GM19351 (cell line): Measurements from ENCODE around the gene ATF4.
"Not testable (repeated sequence)": the region's sequence is repeated elsewhere in the genome, so short reads cannot be mapped to it uniquely, and the experiment has no call there.

Experiments
- ATAC-seq: cut with Tn5 transposase; IDR thresholded peaks from one replicate; pipeline ENCODE4 v1.9.1; 2021; ENCODE audit warnings: mild to moderate bottlenecking, moderate library complexity; ENCODE audit not compliant: unreplicated experiment

Gene ATF4

GRCh38 chr22:39489094-39490068 is 31.0 kb upstream of the ATF4 start:
- no peak for ATAC-seq

DNA sequence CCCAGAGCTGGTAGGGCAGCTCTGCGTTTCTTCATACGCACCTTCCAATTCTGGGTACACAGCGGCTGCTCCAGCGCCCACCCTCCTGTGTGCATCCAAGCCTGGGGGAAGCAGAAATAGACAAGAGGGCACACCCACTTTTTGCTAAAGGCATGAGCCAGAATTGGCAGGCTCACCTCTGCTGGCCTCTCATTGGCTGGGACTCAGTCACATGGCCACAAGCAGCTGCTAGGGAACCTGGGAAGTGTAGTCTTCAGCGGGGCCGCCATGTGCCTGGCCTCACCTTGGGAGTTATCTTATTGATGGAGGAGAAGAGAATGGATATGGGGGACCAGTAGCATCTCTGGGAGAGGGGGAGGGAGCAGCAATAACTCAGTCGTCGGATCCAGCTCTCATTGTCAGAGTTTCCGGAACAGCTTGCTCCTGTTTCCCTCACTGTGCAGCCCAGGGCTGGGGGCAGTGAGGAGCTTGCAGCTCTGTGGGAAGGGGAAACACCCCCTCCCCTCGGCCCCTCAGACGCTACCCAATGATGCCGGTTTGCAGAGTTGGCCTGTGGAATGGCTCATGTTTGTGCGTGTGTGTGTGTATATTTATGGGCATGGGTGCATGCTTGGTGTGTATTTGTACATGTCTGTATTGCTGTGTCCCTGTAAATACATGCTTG is 30.1 kb upstream of the ATF4 start:
- peak; percentile 91 for ATAC-seq

- ATAC-seq, result no peak
These were observed 29.2 kb upstream of the ATF4 start for GRCh38 chr22:39490966-39491680.

GRCh38 chr22:39491696-39492095 is 28.7 kb upstream of the ATF4 start:
- ATAC-seq, result no peak

DNA sequence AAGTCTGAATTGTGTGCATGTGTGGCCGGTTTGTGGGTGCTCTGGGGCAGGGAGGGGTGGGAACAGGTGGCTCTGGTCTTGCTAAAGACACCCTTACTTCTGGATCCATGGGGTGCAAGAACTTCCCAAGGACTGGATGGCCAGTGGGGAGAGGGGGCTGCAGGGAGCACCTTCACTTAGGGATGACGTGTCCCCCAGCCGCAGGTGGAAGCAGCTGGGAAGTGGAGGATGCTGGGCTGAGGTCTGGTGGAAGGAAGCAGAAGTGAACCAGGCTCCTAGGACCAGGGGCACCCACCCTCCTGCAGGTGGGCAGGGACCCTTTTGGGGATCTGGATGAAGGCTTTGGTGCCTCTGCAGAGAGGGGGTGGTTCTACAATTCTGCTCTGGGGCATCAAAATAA is 28.2 kb upstream of the ATF4 start:
- ATAC-seq, result no peak

- no peak for ATAC-seq
These were observed 26.6 kb upstream of the ATF4 start for GRCh38 chr22:39493759-39494158.

GRCh38 chr22:39494471-39495120 is 25.8 kb upstream of the ATF4 start:
- ATAC-seq, result no peak

GRCh38 chr22:39496131-39496838 is 24.1 kb upstream of the ATF4 start:
- ATAC-seq, result no peak

GRCh38 chr22:39497429-39497828 is 22.9 kb upstream of the ATF4 start:
- ATAC-seq, result no peak

DNA sequence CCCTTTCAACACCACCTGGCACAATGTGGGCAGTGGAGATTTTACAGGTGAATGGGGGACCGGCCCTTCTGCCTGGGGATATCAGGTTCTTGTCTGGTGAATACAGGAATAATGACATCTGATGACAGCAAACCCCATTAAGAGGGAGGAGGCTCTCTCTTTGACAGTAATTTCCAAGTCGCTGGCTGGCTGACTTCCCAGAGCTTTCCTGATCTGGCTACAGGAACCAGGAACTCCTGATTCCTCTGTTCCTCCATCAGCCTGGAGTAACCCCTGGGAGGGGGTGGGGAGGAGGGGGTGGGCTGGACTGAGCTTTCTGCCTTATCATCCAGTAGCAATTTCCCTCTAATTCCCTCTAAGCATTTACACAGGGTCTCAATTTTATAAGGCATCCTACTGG is 22.0 kb upstream of the ATF4 start:
- no peak for ATAC-seq

DNA sequence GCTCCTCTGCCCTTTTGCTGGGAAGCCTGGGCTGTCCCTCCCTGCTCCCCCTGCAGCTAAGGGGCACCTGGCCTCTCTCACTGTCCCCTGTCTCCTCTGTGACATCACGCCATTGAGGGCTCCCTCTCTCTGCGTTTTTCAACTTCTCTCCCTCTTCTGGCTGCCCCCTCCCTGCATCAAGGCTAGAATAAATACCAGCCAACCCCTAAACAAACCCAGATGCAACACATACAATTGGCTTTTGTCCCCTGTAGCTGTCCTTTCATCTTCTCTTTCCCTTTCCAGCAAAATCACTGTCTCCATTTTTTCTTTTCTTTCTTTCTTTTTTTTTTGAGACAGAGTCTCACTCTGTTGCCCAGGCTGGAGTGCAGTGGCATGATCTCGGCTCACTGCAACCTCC is 21.6 kb upstream of the ATF4 start:
- ATAC-seq, result no peak

DNA sequence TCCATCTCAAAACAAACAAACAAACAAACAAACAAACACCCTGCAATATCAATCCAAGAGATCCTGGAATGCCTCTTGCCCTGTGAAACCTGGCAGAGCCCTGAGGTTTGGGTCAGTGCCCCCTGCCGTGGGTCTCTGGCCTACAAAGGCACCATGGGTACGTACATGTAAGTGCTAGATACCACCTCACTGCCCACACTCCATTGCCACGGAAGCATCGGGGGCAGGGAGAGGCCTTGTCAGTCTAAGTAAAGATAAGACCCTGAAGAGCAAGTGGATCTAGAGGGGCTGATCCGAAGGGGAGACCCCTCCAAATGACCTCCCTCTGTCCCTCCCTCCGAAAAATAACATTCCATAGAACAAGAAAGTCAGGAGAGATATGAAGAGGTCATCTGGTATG is 20.3 kb upstream of the ATF4 start:
- no peak for ATAC-seq

- ATAC-seq, result peak; percentile 10
These were observed 18.7 kb upstream of the ATF4 start for GRCh38 chr22:39501644-39502108.

DNA sequence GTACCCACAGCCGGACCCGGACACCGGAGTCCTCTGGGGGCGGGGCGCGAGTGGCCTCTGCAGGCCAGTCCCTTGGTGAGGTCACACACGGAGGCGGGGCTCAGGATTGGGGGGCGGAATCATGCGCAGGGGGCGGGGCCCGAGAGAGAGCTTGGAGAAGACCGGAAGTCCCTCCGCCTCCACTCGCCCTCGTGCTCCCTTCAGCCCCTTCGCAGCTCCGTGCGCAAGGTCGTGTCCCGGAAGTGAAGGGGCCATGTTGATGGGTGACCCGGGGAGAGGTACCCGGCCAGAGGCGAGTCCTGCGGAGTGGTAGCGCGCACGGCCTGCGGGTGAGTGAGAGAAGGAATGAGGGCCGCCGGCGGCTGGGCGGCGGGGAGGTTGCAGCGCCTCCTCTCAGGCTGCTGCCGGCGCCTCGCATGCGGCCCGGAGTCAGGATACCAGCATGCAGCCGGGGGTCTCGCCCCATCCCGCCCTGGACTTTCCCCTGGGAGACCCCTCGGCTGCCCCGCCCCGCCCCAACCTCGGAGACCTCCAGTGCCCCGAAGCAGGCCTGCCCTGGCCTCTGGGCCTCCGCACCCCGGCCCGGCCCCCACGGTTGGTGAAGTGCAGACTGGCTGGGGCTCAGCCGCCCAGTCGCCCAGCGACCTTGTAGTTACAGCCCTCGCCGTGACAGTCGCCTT is 18.1 kb upstream of the ATF4 start, which contains the start of gene MIEF1:
TSS of gene MIEF1 (plus strand) at position 182 of the 680 bp plus-strand sequence. CDS start 9,005 bp downstream, outside the sequence.
- peak; percentile 98 for ATAC-seq

DNA sequence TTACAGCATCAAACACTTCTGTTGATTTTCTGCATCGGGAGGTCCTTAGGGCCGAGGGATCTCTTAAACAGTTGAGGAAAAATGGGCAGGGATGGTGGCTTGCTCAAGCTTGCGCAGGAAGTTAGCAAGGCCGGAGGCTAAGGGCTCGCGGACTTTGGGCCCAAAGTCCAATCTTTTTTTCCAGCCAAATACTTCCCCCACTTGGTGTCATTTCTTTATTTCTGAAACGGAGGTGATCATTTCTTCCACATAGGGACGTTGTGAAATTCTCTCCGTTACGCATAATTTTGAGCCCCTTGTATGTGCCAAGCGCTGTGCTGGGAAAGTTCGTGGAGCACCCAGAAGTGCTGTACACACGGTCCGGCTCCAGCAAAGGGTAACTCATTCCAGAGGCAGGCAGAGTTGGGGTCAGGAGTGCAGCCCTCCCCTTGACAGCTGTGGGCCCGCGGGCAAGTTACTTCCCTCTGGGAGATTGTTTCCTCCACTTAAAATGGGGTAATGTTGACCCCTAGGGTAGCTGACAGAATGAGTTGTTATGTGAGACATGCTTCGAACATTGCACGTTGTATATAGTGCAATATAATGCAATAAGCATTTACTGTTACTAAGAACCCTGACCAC is 17.5 kb upstream of the ATF4 start:
- no peak for ATAC-seq

GRCh38 chr22:39503630-39504029 is 16.7 kb upstream of the ATF4 start:
- ATAC-seq, result no peak

- no peak for ATAC-seq
These were observed 16.3 kb upstream of the ATF4 start for GRCh38 chr22:39504071-39504470.

DNA sequence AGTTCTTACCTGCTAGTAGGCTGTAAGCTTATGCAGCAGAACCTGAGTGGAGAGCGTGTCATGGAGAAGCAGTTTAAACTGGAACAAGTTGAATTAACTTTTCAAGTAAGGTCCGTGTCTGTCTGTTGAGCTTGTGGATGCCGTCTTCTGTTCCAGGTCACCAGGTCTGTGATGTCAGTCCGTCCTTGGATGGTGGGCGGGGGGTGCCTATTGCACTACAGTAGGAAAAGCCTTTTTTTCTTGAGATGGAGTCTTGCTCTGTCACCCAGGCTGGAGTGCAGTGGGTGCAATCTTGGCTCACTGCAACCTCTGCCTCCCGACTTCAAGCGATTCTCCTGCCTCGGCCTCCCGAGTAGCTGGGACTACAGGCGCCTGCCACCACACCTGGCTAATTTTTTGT is 13.3 kb upstream of the ATF4 start:
- ATAC-seq, result not testable (repeated sequence)

DNA sequence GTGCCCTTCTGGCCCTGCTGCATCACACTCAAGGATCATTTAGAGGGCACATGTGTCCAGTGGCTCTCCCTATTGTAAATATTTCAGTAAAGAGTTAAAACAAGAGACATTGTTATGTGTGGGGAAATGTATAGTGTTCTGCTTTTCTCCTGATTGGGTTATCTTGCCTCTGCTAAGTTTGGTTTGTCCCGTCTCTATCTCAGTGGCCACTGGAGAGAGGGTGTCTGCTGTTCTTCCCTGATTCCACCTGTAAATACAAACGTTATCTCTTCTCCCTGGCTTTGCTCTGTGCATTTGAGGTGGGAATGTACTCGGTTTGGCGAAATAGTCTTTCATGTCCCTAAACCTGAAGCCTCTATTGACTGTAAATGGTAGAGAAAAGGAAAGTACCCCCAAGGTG is 12.0 kb upstream of the ATF4 start:
- no peak for ATAC-seq
